Naive thymus-derived CD4-positive, alpha-beta T cell (primary cell): Measurements from ENCODE around the gene MDH2. TPM values are rescaled to one million over a fixed set of nuclear protein-coding genes. Genes with fewer than 3 reads are reported as not detected.
A peak's percentile ranks its signal among the peaks of the same experiment; 100 is the strongest.

Experiments used
- ATAC-seq: fragments of 150-1000 bp; cut with Tn5 transposase; 2 replicates; pipeline ENCODE4 v1.10.0; 2021; ENCODE audit warnings: mild to moderate bottlenecking, moderate library complexity
- CTCF ChIA-PET: fragments of 350-600 bp; sonication (Branson Sonifier 250); formaldehyde crosslinking; loops from one replicate; lab custom pipeline; 2021; ENCODE audit warnings: antibody characterized with exemption; lab: Charles Lee
- POLR2A ChIA-PET: fragments of 350-600 bp; sonication (Branson Sonifier 250); formaldehyde crosslinking; loops from one replicate; lab custom pipeline; 2021; ENCODE audit warnings: antibody characterized with exemption, inconsistent platforms; lab: Charles Lee
- DNase-seq, 9 donors: peaks; one replicate each; pipeline versions ENCODE4 v3.0.0 to v3.0.0-alpha.2; 2020 to 2022; ENCODE audit warnings: mixed read lengths in 1 of 9
- H3K27ac ChIP-seq: one replicate; pipeline ENCODE4 v1.7.0; 2013; ENCODE audit warnings: mild to moderate bottlenecking, low read depth, low read length, moderate library complexity
- H3K27me3 ChIP-seq, 2 donors: one replicate each; pipeline ENCODE4 v1.7.0; 2013; ENCODE audit warnings: low read length in 2 of 2, mild to moderate bottlenecking in 2 of 2, moderate library complexity in 2 of 2; ENCODE audit not compliant: control insufficient read depth in 2 of 2, insufficient read depth in 2 of 2
- H3K36me3 ChIP-seq, 3 experiments: 1 replicate in 2 of 3; 2 replicates in 1 of 3; pipeline ENCODE4 v1.7.0; 2013; ENCODE audit warnings: low read length in 3 of 3, mild to moderate bottlenecking in 3 of 3, moderate library complexity in 1 of 3; ENCODE audit not compliant: insufficient read depth in 3 of 3, control insufficient read depth in 2 of 3
- H3K4me1 ChIP-seq, 2 donors: one replicate each; pipeline ENCODE4 v1.7.0; 2013; ENCODE audit warnings: low read length in 2 of 2, mild to moderate bottlenecking in 2 of 2, moderate library complexity in 1 of 2; ENCODE audit not compliant: control insufficient read depth in 2 of 2, insufficient read depth in 2 of 2
- H3K4me3 ChIP-seq: 2 replicates; pipeline ENCODE4 v1.7.0; 2013; ENCODE audit warnings: mild to moderate bottlenecking, low read length
- H3K9me3 ChIP-seq, 3 experiments: 1 replicate in 2 of 3; 2 replicates in 1 of 3; pipeline ENCODE4 v1.7.0; 2013; ENCODE audit warnings: low read length in 3 of 3; ENCODE audit not compliant: control insufficient read depth in 2 of 3
- H3K27ac Mint-ChIP-seq, 9 donors: one replicate each; pipeline ENCODE4 v1.8.0; 2020 to 2022; ENCODE audit warnings: mixed read lengths in 9 of 9, mild to moderate bottlenecking in 8 of 9, moderate library complexity in 5 of 9, inconsistent platforms in 2 of 9
- H3K27me3 Mint-ChIP-seq, 5 donors: one replicate each; pipeline ENCODE4 v1.8.0; 2021 to 2022; ENCODE audit warnings: mixed read lengths in 5 of 5, mild to moderate bottlenecking in 1 of 5
- H3K36me3 Mint-ChIP-seq, 5 donors: one replicate each; pipeline ENCODE4 v1.8.0; 2020 to 2022; ENCODE audit warnings: mixed read lengths in 5 of 5, mild to moderate bottlenecking in 3 of 5, inconsistent platforms in 1 of 5
- H3K4me1 Mint-ChIP-seq, 7 donors: one replicate each; pipeline ENCODE4 v1.8.0; 2020 to 2022; ENCODE audit warnings: mixed read lengths in 7 of 7, mild to moderate bottlenecking in 3 of 7, inconsistent platforms in 1 of 7
- H3K4me3 Mint-ChIP-seq, 10 donors: one replicate each; pipeline ENCODE4 v1.8.0; 2020 to 2022; ENCODE audit warnings: mild to moderate bottlenecking in 10 of 10, mixed read lengths in 10 of 10, moderate library complexity in 6 of 10, inconsistent platforms in 2 of 10
- H3K9me3 Mint-ChIP-seq, 11 donors: one replicate each; pipeline ENCODE4 v1.8.0; 2020 to 2022; ENCODE audit warnings: mixed read lengths in 11 of 11, mild to moderate bottlenecking in 4 of 11, inconsistent platforms in 1 of 11, moderate library complexity in 1 of 11
- intact Hi-C, 2 donors: fragments of 100-400 bp; cut with micrococcal nuclease; formaldehyde crosslinking; loops; one replicate each; pipeline ENCODE4 v1.15.1; 2023
- polyA plus RNA-seq, 2 donors: library from polyadenylated mRNA; unstranded; fragments of 300-500 nt; fragmentation: Illumina TruSeq; gene quantifications; one replicate each; pipeline ENCODE4 v1.2.3, GENCODE V29; 2021
- total RNA-seq, 6 experiments: library from RNA in 5 of 6; stranded (reverse) in 5 of 6; gene quantifications; 1 replicate in 5 of 6; 2 replicates in 1 of 6; pipeline ENCODE4 v1.2.3 and lab custom pipeline; 2021 to 2026

MDH2 gene
- total and polyA plus RNA-seq, 7 experiments from 2014 or later = 71.7 to 172 (median 78.9) TPM

DNA sequence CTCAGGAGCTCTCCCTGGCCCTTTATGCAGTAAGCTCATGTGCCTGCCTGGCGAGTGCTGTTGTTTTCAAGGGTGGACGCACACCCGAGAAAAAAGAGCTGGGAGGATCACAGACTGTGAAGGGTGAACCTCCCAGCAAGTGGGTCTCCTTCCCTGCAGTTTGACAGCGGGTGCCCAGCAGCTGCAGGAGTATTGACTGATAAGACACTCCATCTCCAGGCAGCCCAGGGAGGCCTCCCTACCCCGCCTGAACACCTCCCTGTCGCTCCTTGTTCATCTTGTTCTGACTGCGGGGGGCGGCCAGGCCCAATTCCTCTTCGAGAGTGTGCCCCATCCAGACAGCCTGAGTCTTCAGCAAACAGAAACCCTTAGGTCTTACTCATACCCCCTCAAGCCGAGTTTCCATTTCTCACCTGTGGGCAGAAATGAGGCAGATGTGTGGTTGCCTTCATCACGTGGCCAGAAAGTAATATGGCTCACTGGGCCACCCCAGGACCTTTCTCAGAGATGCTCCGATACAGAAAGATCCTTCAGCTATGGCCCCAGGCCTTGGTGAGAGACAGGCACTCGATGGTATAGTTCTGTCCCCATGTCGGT, 17.2 kb downstream of the MDH2 start:
- Mint-ChIP-seq H3K4me3 (no peak overlapping the region), H3K4me1 (peaks cover 0 to 2% (median 0%) of the 10 kb centered on the region in 7 donors), H3K27ac (no peak overlapping the region), H3K36me3 (peaks cover 0 to 54% (median 17%) of the 10 kb centered on the region in 5 donors), H3K27me3 (no peaks in the 10 kb centered on the region), H3K9me3 (no peaks in the 10 kb centered on the region)
- H3K27ac ChIP-seq = no peak overlapping the region
- no peaks in the 10 kb centered on the region for H3K4me1 ChIP-seq
- no peak overlapping the region for H3K4me3 ChIP-seq
- no peaks in the 10 kb centered on the region for H3K27me3 ChIP-seq
- peaks cover 6 to 72% (median 28%) of the 10 kb centered on the region in 3 experiments for H3K36me3 ChIP-seq
- no peak for ATAC-seq
- no peak for DNase-seq
- ChIA-PET POLR2A (no interaction called here), CTCF (no interaction called here)
- intact Hi-C loops = no loop called here
- H3K9me3 ChIP-seq = no peaks in the 10 kb centered on the region

DNA sequence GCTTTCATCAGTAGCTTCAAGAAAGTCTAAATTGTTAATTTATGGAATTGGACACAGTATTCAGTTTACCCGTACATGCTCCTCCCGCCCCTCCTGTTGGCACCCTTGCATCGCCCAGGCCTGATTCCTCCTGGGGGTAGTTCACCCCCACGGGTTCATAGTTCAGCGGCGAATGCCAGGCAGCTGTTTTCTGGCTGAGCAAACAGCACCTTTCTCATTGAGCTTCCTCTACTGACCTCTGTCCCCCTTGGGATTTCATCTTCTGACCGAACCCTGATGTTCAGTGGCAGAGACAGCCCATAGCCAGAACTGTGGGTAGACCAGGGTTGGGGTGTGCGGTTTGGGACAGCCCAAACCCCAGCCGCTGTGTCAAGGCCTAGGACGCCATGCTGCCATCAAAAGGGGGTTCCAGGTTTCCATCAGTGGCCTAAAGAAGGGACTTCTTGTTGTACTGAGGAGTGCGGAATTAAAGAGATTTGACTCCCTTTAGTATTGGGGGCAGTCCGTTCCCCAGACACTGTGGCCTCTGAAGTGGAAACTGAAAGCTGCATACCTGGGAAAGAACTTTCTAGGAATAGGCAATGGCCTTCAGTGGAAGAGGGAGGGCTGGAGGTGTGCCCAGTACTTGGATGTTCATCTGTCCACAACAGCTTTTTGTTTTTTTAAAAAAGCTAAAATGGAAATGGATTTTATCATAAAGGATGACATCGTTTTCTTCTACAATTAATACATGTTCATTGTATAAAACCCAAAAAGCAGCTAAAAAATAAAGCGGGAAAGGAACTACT, 19.0 kb downstream of the MDH2 start:
- Mint-ChIP-seq H3K27me3 (no peaks in the 10 kb centered on the region), H3K27ac (no peak overlapping the region), H3K4me1 (peaks cover 0 to 2% (median 0%) of the 10 kb centered on the region in 7 donors), H3K36me3 (peaks cover 0 to 40% (median 14%) of the 10 kb centered on the region in 5 donors), H3K4me3 (no peak overlapping the region), H3K9me3 (no peaks in the 10 kb centered on the region)
- no peak for DNase-seq
- Histone ChIP-seq H3K27me3 (no peaks in the 10 kb centered on the region), H3K4me3 (no peak overlapping the region), H3K4me1 (no peaks in the 10 kb centered on the region), H3K9me3 (no peaks in the 10 kb centered on the region), H3K36me3 (peaks cover 6 to 54% (median 23%) of the 10 kb centered on the region in 3 experiments), H3K27ac (no peak overlapping the region)
- ChIA-PET POLR2A (interaction anchor here (0.6 kb wide), 1 partner anchor 100 kb away, joined by 3 read pairs; no protein-coding TSS in a partner anchor), CTCF (no interaction called here)
- intact Hi-C loops = no loop called here
- no peak for ATAC-seq

- H3K36me3 Mint-ChIP-seq = peaks cover 0 to 27% (median 9%) of the 10 kb centered on the region in 5 donors
- no peak overlapping the region for H3K4me3 ChIP-seq
- H3K27ac ChIP-seq = no peak overlapping the region
- no peaks in the 10 kb centered on the region for H3K27me3 Mint-ChIP-seq
- peak overlapping the region in 1 of 10 donors; percentile 43 for H3K4me3 Mint-ChIP-seq
- H3K4me1 ChIP-seq = no peaks in the 10 kb centered on the region
- intact Hi-C loops = no loop called here
- no peaks in the 10 kb centered on the region for H3K27me3 ChIP-seq
- peak; percentile 50 for ATAC-seq
- CTCF ChIA-PET = no interaction called here
- H3K27ac Mint-ChIP-seq = peak overlapping the region in 3 of 9 donors; percentile 44 to 76 (median 46)
- DNase-seq = no peak
- no peaks in the 10 kb centered on the region for H3K4me1 Mint-ChIP-seq
- H3K36me3 ChIP-seq = peaks cover 0 to 31% (median 13%) of the 10 kb centered on the region in 3 experiments
- H3K9me3 Mint-ChIP-seq = peaks cover 0 to 5% (median 0%) of the 10 kb centered on the region in 11 donors
- H3K9me3 ChIP-seq = peaks cover 0 to under 1% (median 0%) of the 10 kb centered on the region in 3 experiments
- POLR2A ChIA-PET = interaction anchor here (0.6 kb wide), 1 partner anchor 1681 kb away, joined by 3 read pairs; no protein-coding TSS in a partner anchor
Measured at GRCh38 chr7:76069238-76069638, 21.3 kb downstream of the MDH2 start.

- Histone ChIP-seq H3K27me3 (no peaks in the 10 kb centered on the region), H3K4me1 (no peaks in the 10 kb centered on the region), H3K4me3 (no peak overlapping the region), H3K9me3 (peaks cover 0 to 14% (median 0%) of the 10 kb centered on the region in 3 experiments), H3K36me3 (peaks cover 0 to 7% (median 0%) of the 10 kb centered on the region in 3 experiments), H3K27ac (no peak overlapping the region)
- peaks cover 0 to 13% (median 4%) of the 10 kb centered on the region in 11 donors for H3K9me3 Mint-ChIP-seq
- H3K4me3 Mint-ChIP-seq = no peak overlapping the region
- POLR2A ChIA-PET = no interaction called here
- intact Hi-C loops = no loop called here
- ATAC-seq = no peak
- CTCF ChIA-PET = interaction anchor here (0.6 kb wide), 1 partner anchor 147 kb away, joined by 3 read pairs; no protein-coding TSS in a partner anchor
- peaks cover 0 to 10% (median 3%) of the 10 kb centered on the region in 5 donors for H3K36me3 Mint-ChIP-seq
- H3K27ac Mint-ChIP-seq = no peak overlapping the region
- no peak for DNase-seq
- H3K4me1 Mint-ChIP-seq = peaks cover 0 to 6% (median 0%) of the 10 kb centered on the region in 7 donors
- H3K27me3 Mint-ChIP-seq = no peaks in the 10 kb centered on the region
Measured at GRCh38 chr7:76071316-76072242, 23.7 kb downstream of the MDH2 start.

DNA sequence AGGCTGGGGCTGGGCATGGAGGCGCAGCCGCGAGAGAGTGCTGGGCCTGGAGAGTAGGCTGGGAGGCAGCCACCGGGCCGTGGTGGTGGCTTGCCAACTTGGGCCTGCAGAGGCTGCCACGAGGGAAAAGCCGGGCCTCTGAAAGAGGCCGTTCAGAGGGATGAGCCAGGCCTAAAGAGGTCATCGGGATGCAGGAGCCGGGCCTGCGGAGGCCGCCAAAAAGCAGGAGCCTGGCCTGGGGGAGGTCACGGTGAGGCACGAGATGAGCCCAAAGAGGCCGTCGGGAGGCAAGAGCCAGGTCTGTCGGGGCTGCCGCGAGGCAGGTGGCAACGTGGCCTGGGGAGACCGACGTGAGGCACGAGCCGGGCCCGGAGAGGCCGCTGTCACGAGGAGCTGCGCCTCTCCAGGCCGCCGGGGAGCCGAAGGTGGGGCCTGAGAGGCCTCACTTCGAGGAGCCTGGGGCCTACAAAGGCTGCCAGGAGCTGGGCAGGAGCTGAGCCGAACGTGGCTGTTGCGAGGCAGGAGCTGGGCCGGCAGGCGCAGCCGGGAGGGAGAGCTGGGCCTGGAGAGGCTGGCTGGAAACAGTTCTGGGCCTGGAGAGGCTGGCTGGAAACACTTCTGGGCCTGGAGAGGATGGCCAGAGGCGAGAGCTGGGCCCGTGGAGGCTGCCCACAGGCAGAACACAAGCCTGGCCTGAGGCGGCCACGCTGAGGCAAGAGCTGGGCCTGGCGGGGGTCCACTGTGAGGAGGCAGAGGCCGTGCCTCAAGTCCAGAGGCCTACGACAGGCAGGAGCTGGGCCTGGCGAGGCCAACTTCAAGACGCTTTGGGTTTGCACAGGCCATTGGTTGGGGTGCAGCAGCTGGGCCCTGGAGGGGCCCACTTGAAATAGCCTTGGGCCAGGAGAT, 24.6 kb downstream of the MDH2 start:
- Mint-ChIP-seq H3K4me3 (no peak overlapping the region), H3K27me3 (no peaks in the 10 kb centered on the region), H3K27ac (no peak overlapping the region), H3K4me1 (peaks cover 0 to 13% (median 5%) of the 10 kb centered on the region in 7 donors), H3K9me3 (peaks cover 0 to 13% (median 4%) of the 10 kb centered on the region in 11 donors), H3K36me3 (peaks cover 0 to 6% (median 0%) of the 10 kb centered on the region in 5 donors)
- Histone ChIP-seq H3K36me3 (no peaks in the 10 kb centered on the region), H3K27me3 (no peaks in the 10 kb centered on the region), H3K27ac (no peak overlapping the region), H3K4me1 (no peaks in the 10 kb centered on the region), H3K9me3 (peaks cover 0 to 14% (median 0%) of the 10 kb centered on the region in 3 experiments), H3K4me3 (no peak overlapping the region)
- POLR2A ChIA-PET = no interaction called here
- ATAC-seq = no peak
- CTCF ChIA-PET = no interaction called here
- DNase-seq = no peak
- intact Hi-C loops = no loop called here
